Heart right ventricle (tissue), 16 donors: ENCODE data around the gene RBM33. TPM values are rescaled to one million over a fixed set of nuclear protein-coding genes. Genes with fewer than 3 reads are reported as not detected.

ENCODE experiments used
- ATAC-seq, 8 donors: fragments of 200-7000 bp; cut with Tn5 transposase; one replicate each; pipeline ENCODE4 v1.9.1; 2020; ENCODE audit warnings: mild to moderate bottlenecking in 8 of 8, moderate library complexity in 8 of 8, moderate number of reproducible peaks in 1 of 8
- DNase-seq, 2 donors: peaks; one replicate each; pipeline ENCODE4 v3.0.0-alpha.2; 2020
- H3K27ac ChIP-seq, 10 donors: fragments of 200-600 bp; sonication (generic) in 2 of 10; one replicate each; pipeline versions ENCODE4 v1.5.0 to v1.8.0; 2020 to 2022; ENCODE audit warnings: mild to moderate bottlenecking in 3 of 10
- H3K27me3 ChIP-seq, 7 donors: fragments of 200-600 bp; one replicate each; pipeline ENCODE4 v1.8.0; 2021 to 2022; ENCODE audit warnings: mild to moderate bottlenecking in 2 of 7
- H3K36me3 ChIP-seq, 9 donors: fragments of 200-600 bp; sonication (generic) in 1 of 9; one replicate each; pipeline versions ENCODE4 v1.5.0 to v1.8.0; 2020 to 2022; ENCODE audit warnings: mild to moderate bottlenecking in 2 of 9
- H3K4me1 ChIP-seq, 9 donors: fragments of 200-600 bp; sonication (generic) in 1 of 9; one replicate each; pipeline versions ENCODE4 v1.5.0 to v1.8.0; 2020 to 2022; ENCODE audit warnings: mild to moderate bottlenecking in 4 of 9
- H3K4me3 ChIP-seq, 10 donors: fragments of 200-600 bp; sonication (generic) in 2 of 10; one replicate each; pipeline versions ENCODE4 v1.5.0 to v1.8.0; 2020 to 2022; ENCODE audit warnings: mild to moderate bottlenecking in 7 of 10, moderate library complexity in 2 of 10
- H3K9me3 ChIP-seq, 11 donors: fragments of 200-600 bp in 10 of 11; sonication (generic) in 2 of 11; one replicate each; pipeline versions ENCODE4 v1.5.0 to v1.8.0; 2013 to 2022; ENCODE audit warnings: mild to moderate bottlenecking in 2 of 11, control low read depth in 1 of 11, moderate library complexity in 1 of 11
- CTCF ChIP-seq, 9 donors: fragments of 200-600 bp; sonication (generic) in 2 of 9; IDR thresholded peaks; one replicate each; pipeline versions ENCODE4 v1.5.0 to v1.8.0; 2021 to 2022; ENCODE audit warnings: antibody characterized with exemption in 9 of 9, mild to moderate bottlenecking in 5 of 9, moderate library complexity in 1 of 9
- WGBS, 2 donors: extraction: QIAGEN DNeasy Blood & Tissue Kit; methylation state at CpG; one replicate each; pipeline ENCODE4 v1.1.7; 2013; ENCODE audit warnings: inconsistent platforms in 1 of 2; 5-methylcytosine and 5-hydroxymethylcytosine counted together
- intact Hi-C, 10 donors: fragments of 100-400 bp; cut with DNase I; formaldehyde crosslinking; loops; one replicate each; pipeline versions ENCODE4 v1.11.1 to v1.14.2; 2022
- polyA plus RNA-seq, 2 donors: library from polyadenylated mRNA; stranded (reverse); fragments of 200-250 nt; gene quantifications; one replicate each; pipeline ENCODE4 v1.2.3, GENCODE V29; 2013
- total RNA-seq, 10 donors: library from RNA; stranded (reverse); fragmentation: NEBNext Ultra II Directional in 3 of 10; extraction: Animal tissue kit (Norgen Biotek cat#: 25700) in 3 of 10; gene quantifications; one replicate each; pipeline versions ENCODE4 v1.2.1 to v1.2.4, GENCODE V29; 2021 to 2023
- donor health status: Arrhythmogenic right ventricular cardiomyopathy.
- donor health status: ischemic (EF 13 %, LVEDD 7.1; RV severe dilation, severe dysfunction).
- donor health status: healthy with polysubstance abuse.
- donor health status: DM: no; HTN: yes; CAD: no.
- donor health status: DM: no; HTN: no; CAD: no.
- donor health status: ischemic (EF 25% LVEDD 6.9; RV normal size, moderate dysfunction).
- donor health status: ischemic (EF 25% LVEDD 5.7; RV mildly dilated, moderate dysfunction).
- donor health status: healthy.
- donor health status: DM: yes; HTN: yes; CAD: no.
- donor health status: Ischemic cardiomyopathy.
- donor health status: ischemic (EF 35%, LVEDD 5.7; RV mildly dilated, moderate dysfunction).
- donor health status: nonischemic (EF 11% LVEDD 7.7; RV severe dilation, severe dysfunction).
- donor health status: DM: yes; HTN: yes; CAD: no.
- donor health status: PGD.
- donor health status: ischemic (EF 29% LVEDD 5.4; RV normal size, mild dysfunction).
- donor health status: nonischemic (EF 23%, LVEDD 6.1; RV moderate dilation, normal function).

Gene RBM33
- total and polyA plus RNA-seq, 12 donors = 9.5 to 44.6 (median 35.7) TPM

GRCh38 chr7:155804431-155804831 is 160.0 kb downstream of the RBM33 start:
- DNase-seq = no peak
- H3K4me1 ChIP-seq = peaks cover 10 to 59% (median 46%) of the 10 kb centered on the region in 9 donors
- 4 to 6% methylated on average over 17 of the region's 17 CpGs for WGBS, 2 donors
- no peak for TF ChIP-seq CTCF (IDR thresholded peaks at IDR 0.05)
- no peak overlapping the region for H3K27ac ChIP-seq
- H3K9me3 ChIP-seq = no peaks in the 10 kb centered on the region
- H3K4me3 ChIP-seq = peak overlapping the region in 9 of 10 donors; percentile 14 to 51 (median 35)
- H3K36me3 ChIP-seq = no peaks in the 10 kb centered on the region
- no peak for ATAC-seq
- intact Hi-C loops = loop anchor here in 2 of 10 donors (5.0 to 10.0 kb wide), 2 partner anchors 673 to 1010 kb away; no protein-coding TSS in a partner anchor
- H3K27me3 ChIP-seq = peaks cover 49 to 100% (median 99%) of the 10 kb centered on the region in 7 donors

GRCh38 chr7:155804897-155805825 is 160.7 kb downstream of the RBM33 start:
- ATAC-seq (peak; percentile 51 to 77 (median 74)), DNase-seq (peak in 1 of 2 donors; percentile 32)
- TF ChIP-seq CTCF (IDR thresholded peaks at IDR 0.05) = peak in 7 of 9 donors; percentile 36 to 66 (median 44)
- Histone ChIP-seq H3K27me3 (peaks cover 56 to 100% (median 100%) of the 10 kb centered on the region in 7 donors), H3K27ac (no peak overlapping the region), H3K9me3 (no peaks in the 10 kb centered on the region), H3K4me1 (peaks cover 10 to 62% (median 51%) of the 10 kb centered on the region in 9 donors), H3K4me3 (peak overlapping the region; percentile 11 to 51 (median 36)), H3K36me3 (no peaks in the 10 kb centered on the region)
- intact Hi-C loops = loop anchor here in 2 of 10 donors (5.0 to 10.0 kb wide), 2 partner anchors 672 to 1010 kb away; no protein-coding TSS in a partner anchor
- WGBS, 2 donors = 0 to 4% methylated on average over 85 to 91 of the region's 91 CpGs

- Histone ChIP-seq H3K27me3 (peaks cover 62 to 100% (median 100%) of the 10 kb centered on the region in 7 donors), H3K36me3 (no peaks in the 10 kb centered on the region), H3K4me1 (peaks cover 10 to 66% (median 52%) of the 10 kb centered on the region in 9 donors), H3K27ac (no peak overlapping the region), H3K9me3 (no peaks in the 10 kb centered on the region), H3K4me3 (peak overlapping the region in 9 of 10 donors; percentile 11 to 51 (median 37))
- no peak for TF ChIP-seq CTCF (IDR thresholded peaks at IDR 0.05)
- ATAC-seq (peak in 2 of 8 donors; percentile 9 to 19), DNase-seq (no peak)
- 1 to 2% methylated on average over 18 of the region's 18 CpGs for WGBS, 2 donors
- intact Hi-C loops = loop anchor here in 1 of 10 donors (10.0 kb wide), 1 partner anchor 1009 kb away; no protein-coding TSS in a partner anchor
Measured at GRCh38 chr7:155805826-155806095, 161.3 kb downstream of the RBM33 start.

- Histone ChIP-seq H3K9me3 (no peaks in the 10 kb centered on the region), H3K36me3 (no peaks in the 10 kb centered on the region), H3K27ac (no peak overlapping the region), H3K27me3 (peaks cover 61 to 100% (median 100%) of the 10 kb centered on the region in 7 donors), H3K4me1 (peaks cover 10 to 66% (median 52%) of the 10 kb centered on the region in 9 donors), H3K4me3 (peak overlapping the region in 8 of 10 donors; percentile 11 to 51 (median 36))
- WGBS, 2 donors = 10 to 17% methylated on average over 47 of the region's 47 CpGs
- no peak for DNase-seq
- intact Hi-C loops = loop anchor here in 1 of 10 donors (10.0 kb wide), 1 partner anchor 1009 kb away; no protein-coding TSS in a partner anchor
- peak in 1 of 8 donors; percentile 18 for ATAC-seq
- TF ChIP-seq CTCF (IDR thresholded peaks at IDR 0.05) = no peak
Measured at GRCh38 chr7:155806096-155806871, 161.8 kb downstream of the RBM33 start.
